BLaER1 (cell line): ENCODE results near the gene WDSUB1.
A peak's percentile ranks its signal among the peaks of the same experiment; 100 is the strongest.

ENCODE experiments used
- H3K27ac ChIP-seq: shearing (Covaris generic); formaldehyde crosslinking; 2 replicates; pipeline ENCODE4 v1.8.1; 2022
- H3K27me3 ChIP-seq: shearing (Covaris generic); formaldehyde crosslinking; 2 replicates; pipeline ENCODE4 v1.8.1; 2022
- H3K36me3 ChIP-seq: shearing (Covaris generic); formaldehyde crosslinking; 2 replicates; pipeline ENCODE4 v1.8.1; 2022
- H3K4me1 ChIP-seq: shearing (Covaris generic); formaldehyde crosslinking; 2 replicates; pipeline ENCODE4 v1.8.1; 2022
- H3K4me2 ChIP-seq: shearing (Covaris generic); formaldehyde crosslinking; 2 replicates; pipeline ENCODE4 v1.8.1; 2022
- H3K4me3 ChIP-seq: shearing (Covaris generic); formaldehyde crosslinking; 2 replicates; pipeline ENCODE4 v1.8.1; 2022
- H3K9ac ChIP-seq: shearing (Covaris generic); formaldehyde crosslinking; 2 replicates; pipeline ENCODE4 v1.8.1; 2022
- H3K9me3 ChIP-seq: shearing (Covaris generic); formaldehyde crosslinking; 2 replicates; pipeline ENCODE4 v1.8.1; 2022
- H4K20me1 ChIP-seq: shearing (Covaris generic); formaldehyde crosslinking; 2 replicates; pipeline ENCODE4 v1.8.1; 2022
- Cebpa-rat ChIP-seq: shearing (Covaris generic); IDR thresholded peaks from 2 replicates; pipeline ENCODE4 v1.8.1; 2022

WDSUB1 gene

GRCh38 chr2:159290289-159290907, 3.9 kb upstream of the WDSUB1 start:
- Histone ChIP-seq H3K27me3 (no peaks in the 10 kb centered on the region), H3K9me3 (no peaks in the 10 kb centered on the region), H3K27ac (peak overlapping the region; percentile 74), H4K20me1 (peaks cover 5% of the 10 kb centered on the region), H3K36me3 (no peaks in the 10 kb centered on the region), H3K4me3 (no peak overlapping the region), H3K9ac (peak overlapping the region; percentile 40; the same call in 1 of the 2 replicates), H3K4me1 (peaks cover 32% of the 10 kb centered on the region), H3K4me2 (peak overlapping the region; percentile 63)
- peak; percentile 56; the same call in 1 of the 2 replicates for TF ChIP-seq Cebpa-rat

DNA sequence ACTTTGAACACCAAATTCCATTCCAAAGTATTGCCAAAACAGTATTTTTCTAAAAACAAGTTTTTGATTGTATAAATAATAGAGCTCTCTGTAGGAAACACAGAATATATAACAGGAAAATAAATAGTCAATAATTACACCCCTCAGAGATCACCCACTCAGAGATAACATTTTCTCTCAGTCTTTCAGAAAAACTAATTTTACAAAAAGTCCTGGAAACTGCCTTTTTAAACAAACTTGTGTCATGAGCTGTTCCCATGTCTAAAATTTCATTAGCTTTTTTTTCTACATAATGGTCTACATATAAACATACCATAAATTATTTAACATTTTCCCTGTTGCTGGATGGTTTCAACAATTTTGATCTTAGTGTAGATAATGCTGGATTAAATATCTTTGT, 1.2 kb upstream of the WDSUB1 start:
- H3K4me2 ChIP-seq = peak overlapping the region; percentile 86
- peaks cover 4% of the 10 kb centered on the region; the same call in 1 of the 2 replicates for H3K9me3 ChIP-seq
- H3K27ac ChIP-seq = peak overlapping the region; percentile 87; the same call in 1 of the 2 replicates
- TF ChIP-seq Cebpa-rat = no peak
- peaks cover 21% of the 10 kb centered on the region for H4K20me1 ChIP-seq
- no peaks in the 10 kb centered on the region for H3K27me3 ChIP-seq
- H3K9ac ChIP-seq = no peak overlapping the region
- H3K4me3 ChIP-seq = no peak overlapping the region
- H3K36me3 ChIP-seq = peaks cover 10% of the 10 kb centered on the region; the same call in 1 of the 2 replicates
- peaks cover 58% of the 10 kb centered on the region for H3K4me1 ChIP-seq

- Histone ChIP-seq H3K4me1 (peaks cover 66% of the 10 kb centered on the region), H3K9ac (peak overlapping the region; percentile 90), H4K20me1 (peaks cover 21% of the 10 kb centered on the region), H3K27me3 (no peaks in the 10 kb centered on the region), H3K27ac (peak overlapping the region; percentile 87), H3K4me3 (peak overlapping the region; percentile 95), H3K9me3 (peaks cover 12% of the 10 kb centered on the region; the same call in 1 of the 2 replicates), H3K4me2 (peak overlapping the region; percentile 94), H3K36me3 (peaks cover 15% of the 10 kb centered on the region; the same call in 1 of the 2 replicates)
- TF ChIP-seq Cebpa-rat = no peak
Measured at GRCh38 chr2:159286709-159287441, 372 bp upstream of the WDSUB1 start.

DNA sequence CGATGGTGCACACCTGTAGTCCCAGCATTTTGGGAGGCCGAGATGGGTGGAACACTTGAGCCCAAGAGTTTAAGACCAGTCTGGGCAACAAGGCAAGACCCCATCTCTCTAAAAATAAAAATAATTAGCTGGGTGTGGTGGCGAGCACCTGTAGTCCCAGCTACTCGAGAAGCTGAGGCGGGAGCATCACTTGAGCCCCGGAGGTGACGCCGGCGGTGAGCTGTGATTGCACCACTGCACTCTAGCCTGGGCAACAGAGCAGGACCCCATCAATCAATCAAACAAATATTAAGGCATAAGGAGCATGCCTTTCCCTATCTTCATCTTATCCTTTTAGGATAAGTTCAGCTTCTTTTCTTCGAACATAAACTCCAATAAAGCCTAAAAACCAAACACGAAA, 1.1 kb downstream of the WDSUB1 start:
- H3K27ac ChIP-seq = peak overlapping the region; percentile 87

DNA sequence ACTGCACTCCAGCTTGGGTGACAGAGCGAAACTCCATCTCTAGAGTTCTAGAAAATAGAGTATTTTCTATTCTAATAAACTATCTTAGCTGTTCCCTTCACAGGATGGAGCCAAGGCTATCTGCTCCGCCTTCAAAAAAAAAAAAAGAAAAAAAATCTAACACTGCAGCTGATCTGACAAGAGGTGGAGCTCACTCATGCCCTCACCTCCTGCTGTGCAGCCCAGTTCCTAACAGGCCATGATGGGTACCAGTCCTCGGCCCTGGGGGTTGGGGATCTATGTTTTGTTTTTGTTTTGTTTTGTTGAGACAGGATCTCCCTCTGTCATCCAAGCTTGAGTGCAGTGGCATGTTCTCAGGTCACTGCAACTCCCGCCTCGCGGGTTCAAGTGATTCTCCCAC, 3.0 kb downstream of the WDSUB1 start:
- Histone ChIP-seq H4K20me1 (peaks cover 21% of the 10 kb centered on the region), H3K9me3 (peaks cover 25% of the 10 kb centered on the region; the same call in 1 of the 2 replicates), H3K27me3 (no peaks in the 10 kb centered on the region), H3K4me1 (peaks cover 58% of the 10 kb centered on the region), H3K27ac (no peak overlapping the region), H3K36me3 (peaks cover 44% of the 10 kb centered on the region), H3K9ac (no peak overlapping the region), H3K4me2 (peak overlapping the region; percentile 94), H3K4me3 (no peak overlapping the region)
- TF ChIP-seq Cebpa-rat = no peak

More for the DNA sequence above, 1.1 kb downstream of the WDSUB1 start:
- Histone ChIP-seq H3K9me3 (peaks cover 25% of the 10 kb centered on the region; the same call in 1 of the 2 replicates), H4K20me1 (peaks cover 21% of the 10 kb centered on the region), H3K27me3 (no peaks in the 10 kb centered on the region), H3K36me3 (peaks cover 29% of the 10 kb centered on the region), H3K4me2 (peak overlapping the region; percentile 94), H3K4me3 (peak overlapping the region; percentile 95), H3K9ac (peak overlapping the region; percentile 90), H3K4me1 (peaks cover 66% of the 10 kb centered on the region)
- TF ChIP-seq Cebpa-rat = no peak

DNA sequence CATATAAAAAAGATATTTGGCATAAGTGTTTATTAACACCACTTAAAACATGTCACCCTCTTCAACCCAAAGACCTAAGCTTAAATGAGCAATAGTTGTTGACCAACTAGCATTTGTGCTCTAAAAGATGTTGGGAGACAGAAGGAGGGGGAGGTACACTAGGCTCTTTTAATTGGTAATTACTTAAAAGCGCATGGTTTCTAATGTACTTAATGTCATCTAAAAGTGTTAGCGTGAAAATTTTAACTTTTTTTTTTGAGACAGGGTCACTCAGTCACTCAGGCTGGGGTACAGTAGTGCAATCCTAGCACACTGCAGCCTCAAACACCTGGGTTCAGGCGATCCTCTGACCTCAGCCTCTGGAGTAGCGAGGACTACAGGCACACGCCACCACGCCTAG, 5.5 kb downstream of the WDSUB1 start:
- Histone ChIP-seq H3K4me3 (no peak overlapping the region), H3K4me1 (peaks cover 48% of the 10 kb centered on the region), H3K36me3 (peaks cover 58% of the 10 kb centered on the region), H3K9ac (no peak overlapping the region), H3K27me3 (no peaks in the 10 kb centered on the region), H3K4me2 (peak overlapping the region; percentile 62; the same call in 1 of the 2 replicates), H3K9me3 (peaks cover 25% of the 10 kb centered on the region; the same call in 1 of the 2 replicates), H4K20me1 (peaks cover 21% of the 10 kb centered on the region), H3K27ac (no peak overlapping the region)
- no peak for TF ChIP-seq Cebpa-rat

GRCh38 chr2:159279700-159280099, 6.8 kb downstream of the WDSUB1 start:
- H3K27ac ChIP-seq = no peak overlapping the region
- H4K20me1 ChIP-seq = peaks cover 13% of the 10 kb centered on the region
- H3K4me3 ChIP-seq = no peak overlapping the region
- H3K9me3 ChIP-seq = peaks cover 25% of the 10 kb centered on the region; the same call in 1 of the 2 replicates
- H3K4me2 ChIP-seq = no peak overlapping the region
- TF ChIP-seq Cebpa-rat = no peak
- no peak overlapping the region for H3K9ac ChIP-seq
- H3K27me3 ChIP-seq = no peaks in the 10 kb centered on the region
- H3K36me3 ChIP-seq = peaks cover 66% of the 10 kb centered on the region
- peaks cover 35% of the 10 kb centered on the region for H3K4me1 ChIP-seq

DNA sequence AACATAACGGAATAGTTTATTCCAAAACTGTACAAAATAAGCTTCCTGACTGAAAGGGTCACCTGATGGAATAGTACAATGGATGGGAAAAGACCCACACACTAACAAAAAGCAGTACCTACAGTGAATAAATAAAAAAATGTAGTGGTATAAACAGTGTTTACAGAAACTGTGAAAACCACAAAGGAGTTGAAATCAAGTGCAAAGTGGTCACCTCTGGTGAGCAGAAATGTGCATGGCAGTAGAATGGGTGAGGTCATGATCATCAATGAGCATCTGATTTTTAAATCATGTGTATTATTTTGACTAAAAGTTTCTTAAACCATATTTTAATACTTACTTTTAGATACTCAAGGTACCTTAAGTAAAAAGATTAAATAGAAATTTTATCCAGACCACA, 11.4 kb downstream of the WDSUB1 start:
- H4K20me1 ChIP-seq = no peaks in the 10 kb centered on the region; the same call in 1 of the 2 replicates
- no peak overlapping the region for H3K27ac ChIP-seq
- no peak overlapping the region for H3K4me2 ChIP-seq
- H3K4me1 ChIP-seq = no peaks in the 10 kb centered on the region
- H3K36me3 ChIP-seq = peaks cover 69% of the 10 kb centered on the region
- H3K27me3 ChIP-seq = no peaks in the 10 kb centered on the region
- no peak overlapping the region for H3K4me3 ChIP-seq
- peaks cover 9% of the 10 kb centered on the region for H3K9me3 ChIP-seq
- TF ChIP-seq Cebpa-rat = no peak
- H3K9ac ChIP-seq = no peak overlapping the region

DNA sequence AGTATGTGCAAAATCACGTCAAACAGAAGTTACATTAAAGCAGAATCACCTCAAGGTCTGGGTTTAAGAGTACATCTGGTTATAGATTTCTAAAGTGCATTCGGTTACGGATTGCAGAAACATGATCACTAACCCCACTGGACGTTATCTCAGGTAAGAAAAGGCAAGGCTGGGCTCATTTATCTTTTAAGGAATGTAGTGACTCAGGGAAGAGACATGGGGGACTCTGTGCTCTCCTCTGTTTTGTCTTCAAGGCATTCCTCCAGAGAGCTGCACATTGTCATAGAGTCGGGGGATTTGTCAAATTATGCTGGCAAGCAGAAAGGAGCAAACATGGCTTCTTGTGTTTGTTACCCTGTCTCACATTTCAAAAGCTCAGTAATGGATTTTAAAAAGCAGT, 14.3 kb downstream of the WDSUB1 start:
- Histone ChIP-seq H3K27ac (no peak overlapping the region), H4K20me1 (no peaks in the 10 kb centered on the region; the same call in 1 of the 2 replicates), H3K36me3 (peaks cover 60% of the 10 kb centered on the region), H3K4me1 (no peaks in the 10 kb centered on the region), H3K9ac (no peak overlapping the region), H3K9me3 (peaks cover 12% of the 10 kb centered on the region), H3K4me2 (no peak overlapping the region), H3K4me3 (no peak overlapping the region), H3K27me3 (no peaks in the 10 kb centered on the region)
- TF ChIP-seq Cebpa-rat = no peak

DNA sequence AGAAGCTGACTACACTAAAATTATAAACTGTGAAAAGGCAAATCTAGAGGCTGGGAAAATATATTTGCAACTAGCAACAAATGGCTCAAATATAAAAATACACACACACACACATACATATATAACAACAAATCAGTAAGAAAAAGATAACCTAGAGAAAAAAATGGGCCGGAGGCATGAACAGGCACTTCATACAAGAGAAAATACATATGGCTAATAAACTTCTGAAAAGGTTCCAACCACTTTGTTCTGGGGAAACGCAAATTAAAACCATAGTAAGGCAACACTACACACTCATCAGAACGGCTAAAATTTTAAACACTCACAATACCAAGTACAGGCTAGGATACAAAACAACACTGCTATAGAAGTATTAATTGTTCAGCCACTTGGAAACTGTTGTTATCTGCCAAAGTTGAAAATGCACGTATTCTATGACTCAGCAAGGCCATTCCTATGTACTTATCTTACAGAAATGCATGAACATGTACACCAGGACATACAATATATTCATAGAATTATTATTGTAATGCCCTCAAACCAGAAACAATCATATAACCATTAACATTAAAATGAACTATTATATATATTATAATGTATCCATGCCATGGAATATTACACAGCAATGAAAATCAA, 15.6 kb downstream of the WDSUB1 start:
- Histone ChIP-seq H4K20me1 (no peaks in the 10 kb centered on the region; the same call in 1 of the 2 replicates), H3K9ac (no peak overlapping the region), H3K27me3 (no peaks in the 10 kb centered on the region), H3K36me3 (peaks cover 65% of the 10 kb centered on the region), H3K4me1 (no peaks in the 10 kb centered on the region), H3K4me3 (no peak overlapping the region), H3K4me2 (no peak overlapping the region), H3K27ac (no peak overlapping the region), H3K9me3 (peaks cover 19% of the 10 kb centered on the region)
- TF ChIP-seq Cebpa-rat = no peak
